Muscle of leg (tissue), 11 donors: ENCODE results near the gene USP37. TPM values are rescaled to one million over a fixed set of nuclear protein-coding genes. Genes with fewer than 3 reads are reported as not detected.

ENCODE experiments used
- DNase-seq: peaks from one replicate; pipeline ENCODE4 v3.0.0; 2013
- H3K27ac ChIP-seq: one replicate; pipeline ENCODE4 v1.5.1; 2013; ENCODE audit warnings: mild to moderate bottlenecking, low read length, control low read depth
- H3K27me3 ChIP-seq: one replicate; pipeline ENCODE4 v1.6.1; 2013; ENCODE audit warnings: low read length; ENCODE audit not compliant: control insufficient read depth, insufficient read depth
- H3K36me3 ChIP-seq: one replicate; pipeline ENCODE4 v1.6.1; 2013; ENCODE audit warnings: low read length; ENCODE audit not compliant: control insufficient read depth, insufficient read depth
- H3K4me1 ChIP-seq: one replicate; pipeline ENCODE4 v1.6.1; 2013; ENCODE audit warnings: low read length; ENCODE audit not compliant: control insufficient read depth, insufficient read depth
- H3K4me3 ChIP-seq: one replicate; pipeline ENCODE4 v1.5.1; 2013; ENCODE audit warnings: low read length, control low read depth
- H3K9me3 ChIP-seq: replicated peaks from 2 replicates; pipeline ENCODE4 v1.6.1; 2013; ENCODE audit warnings: low read depth, low read length; ENCODE audit not compliant: control insufficient read depth
- WGBS: methylation state at CpG from one replicate; pipeline ENCODE4 v1.1.5; 2013; ENCODE audit warnings: missing lambda C conversion rate; ENCODE audit not compliant: insufficient coverage; 5-methylcytosine and 5-hydroxymethylcytosine counted together
- polyA plus RNA-seq, 8 donors: library from polyadenylated mRNA; unstranded; fragments of 120-200 nt; gene quantifications; one replicate each; pipeline versions ENCODE4 v1.2.1 to v1.2.3, GENCODE V29; 2013; ENCODE audit warnings: inconsistent platforms in 1 of 8, low replicate concordance in 1 of 8; ENCODE audit not compliant: insufficient read length in 8 of 8, insufficient read depth in 1 of 8
- total RNA-seq: library from RNA; stranded (reverse); fragments of 120-200 nt; gene quantifications from one replicate; pipeline ENCODE4 v1.2.4, GENCODE V29; 2013

Gene USP37
- total and polyA plus RNA-seq, 9 donors, result 4.8 to 11.0 (median 9.4) TPM

DNA sequence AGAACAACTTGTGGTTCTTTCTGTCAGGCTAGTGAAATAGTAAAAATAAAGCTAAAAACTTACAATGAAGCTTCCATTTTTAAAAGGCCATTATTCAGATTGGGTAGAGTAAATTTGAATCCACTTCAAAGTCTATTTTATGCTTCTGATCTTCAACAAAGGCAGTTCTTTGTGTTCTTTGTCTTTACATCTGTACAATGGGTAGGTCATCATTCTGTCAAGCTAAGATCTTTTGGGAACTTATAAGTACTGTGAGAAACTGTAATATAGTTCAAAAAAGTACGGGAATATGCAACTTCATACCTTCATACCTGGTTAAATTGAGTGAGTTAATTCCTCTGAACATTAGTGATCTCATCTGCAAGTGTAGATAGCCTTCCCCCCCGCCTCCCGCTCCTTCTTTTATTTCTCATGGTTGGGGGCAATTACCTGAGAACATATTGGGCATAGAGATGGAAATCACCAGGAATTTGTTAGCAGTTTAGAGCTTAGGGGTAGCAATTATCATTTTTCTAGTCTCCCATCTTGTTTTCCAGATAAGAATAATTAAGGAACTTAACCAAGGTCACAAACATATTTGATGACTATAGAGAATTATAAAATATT lies 10.2 kb upstream of the USP37 start:
- H3K36me3 ChIP-seq, result peaks cover 24% of the 10 kb centered on the region
- H3K9me3 ChIP-seq, result no peaks in the 10 kb centered on the region
- WGBS, result no CpG with 5 or more reads among the region's 3 CpGs
- DNase-seq, result no peak
- peaks cover 7% of the 10 kb centered on the region for H3K4me1 ChIP-seq
- no peak overlapping the region for H3K4me3 ChIP-seq
- H3K27ac ChIP-seq, result peak overlapping the region; percentile 42
- no peaks in the 10 kb centered on the region for H3K27me3 ChIP-seq

DNA sequence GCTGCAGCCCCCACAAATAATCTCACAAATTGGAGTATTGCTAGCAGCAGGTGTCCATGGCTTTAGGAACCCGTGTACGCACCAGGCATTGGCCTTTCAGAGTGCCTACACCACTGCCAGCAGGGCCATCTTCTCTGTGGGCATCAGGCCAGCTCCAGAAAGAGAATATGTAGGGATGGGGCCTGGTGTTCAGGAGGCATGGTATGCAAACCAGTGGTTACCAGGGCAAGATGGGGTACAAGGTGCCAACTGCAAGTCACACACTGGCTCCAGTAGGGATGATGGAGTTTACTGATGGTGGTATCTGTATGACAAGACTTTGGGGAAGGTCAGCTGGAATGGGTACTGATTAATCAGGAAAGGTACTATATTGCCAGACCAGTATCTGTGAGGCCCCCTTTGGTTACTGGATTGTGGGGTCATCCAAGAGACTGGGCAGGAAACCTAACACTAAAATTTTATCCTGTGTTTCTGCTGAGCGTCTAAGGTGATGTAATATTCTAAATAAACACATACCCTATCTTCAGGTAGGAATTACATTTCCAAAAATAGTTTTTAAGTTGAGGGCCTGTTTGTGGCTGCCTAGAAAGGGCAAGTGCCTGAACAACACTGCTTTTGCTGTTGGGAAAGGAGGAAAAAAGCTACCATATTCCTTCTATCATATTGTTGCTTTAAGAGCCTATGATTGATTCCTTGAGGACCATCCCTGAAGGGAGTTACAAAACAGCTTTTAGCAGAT lies 9.5 kb upstream of the USP37 start:
- no peaks in the 10 kb centered on the region for H3K27me3 ChIP-seq
- no peak overlapping the region for H3K4me3 ChIP-seq
- peak overlapping the region; percentile 42 for H3K27ac ChIP-seq
- 92% methylated on average over 2 of the region's 3 CpGs for WGBS
- DNase-seq, result peak; percentile 10
- H3K9me3 ChIP-seq, result no peaks in the 10 kb centered on the region
- peaks cover 7% of the 10 kb centered on the region for H3K4me1 ChIP-seq
- H3K36me3 ChIP-seq, result peaks cover 20% of the 10 kb centered on the region

DNA sequence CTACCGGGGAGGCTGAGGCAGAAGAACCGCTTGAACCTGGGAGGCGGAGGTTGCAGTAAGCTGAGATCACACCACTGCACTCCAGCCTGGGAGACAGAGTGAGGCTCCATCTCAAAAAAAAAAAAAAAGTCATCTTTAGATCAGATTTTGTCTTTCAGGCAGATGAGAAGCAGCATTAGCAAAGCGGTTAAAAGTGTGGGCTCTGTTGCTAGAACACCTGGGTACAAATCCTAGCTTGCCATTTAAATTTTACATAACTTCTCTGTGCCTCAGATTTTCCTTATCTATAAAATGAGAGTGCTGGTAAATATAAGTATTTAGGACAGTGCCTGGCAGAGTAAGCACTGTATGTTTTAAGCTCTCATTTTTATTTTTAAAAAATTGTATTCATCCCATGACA lies 8.7 kb upstream of the USP37 start:
- no peak for DNase-seq
- H3K36me3 ChIP-seq, result peaks cover 20% of the 10 kb centered on the region
- peaks cover 7% of the 10 kb centered on the region for H3K4me1 ChIP-seq
- H3K27me3 ChIP-seq, result no peaks in the 10 kb centered on the region
- H3K27ac ChIP-seq, result no peak overlapping the region
- WGBS, result 100% methylated on average over 1 of the region's 4 CpGs
- H3K4me3 ChIP-seq, result no peak overlapping the region
- H3K9me3 ChIP-seq, result no peaks in the 10 kb centered on the region

DNA sequence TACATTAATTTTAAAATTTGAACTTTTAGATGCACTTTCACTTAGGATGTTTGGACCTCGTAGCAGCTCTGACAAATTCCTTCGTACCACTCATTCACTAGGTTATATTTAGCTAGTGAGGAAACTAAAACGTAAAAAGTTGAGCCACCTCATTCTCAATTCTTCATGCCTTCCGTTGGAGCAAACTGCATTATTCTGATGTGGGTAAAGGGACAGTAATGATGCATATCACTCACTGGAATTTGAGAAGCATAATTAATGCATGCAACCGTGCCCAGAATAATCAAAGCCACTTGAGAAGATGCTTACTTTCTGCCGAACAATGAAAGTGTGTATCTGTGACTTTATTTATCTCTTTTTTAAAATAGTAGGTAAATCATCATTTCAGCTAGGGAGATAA lies 2.7 kb upstream of the USP37 start:
- H3K36me3 ChIP-seq, result peaks cover 16% of the 10 kb centered on the region
- DNase-seq, result peak; percentile 13
- H3K4me1 ChIP-seq, result peaks cover 10% of the 10 kb centered on the region
- no peaks in the 10 kb centered on the region for H3K9me3 ChIP-seq
- H3K4me3 ChIP-seq, result no peak overlapping the region
- H3K27ac ChIP-seq, result peak overlapping the region; percentile 95
- H3K27me3 ChIP-seq, result no peaks in the 10 kb centered on the region
- no CpG with 5 or more reads among the region's 6 CpGs for WGBS

DNA sequence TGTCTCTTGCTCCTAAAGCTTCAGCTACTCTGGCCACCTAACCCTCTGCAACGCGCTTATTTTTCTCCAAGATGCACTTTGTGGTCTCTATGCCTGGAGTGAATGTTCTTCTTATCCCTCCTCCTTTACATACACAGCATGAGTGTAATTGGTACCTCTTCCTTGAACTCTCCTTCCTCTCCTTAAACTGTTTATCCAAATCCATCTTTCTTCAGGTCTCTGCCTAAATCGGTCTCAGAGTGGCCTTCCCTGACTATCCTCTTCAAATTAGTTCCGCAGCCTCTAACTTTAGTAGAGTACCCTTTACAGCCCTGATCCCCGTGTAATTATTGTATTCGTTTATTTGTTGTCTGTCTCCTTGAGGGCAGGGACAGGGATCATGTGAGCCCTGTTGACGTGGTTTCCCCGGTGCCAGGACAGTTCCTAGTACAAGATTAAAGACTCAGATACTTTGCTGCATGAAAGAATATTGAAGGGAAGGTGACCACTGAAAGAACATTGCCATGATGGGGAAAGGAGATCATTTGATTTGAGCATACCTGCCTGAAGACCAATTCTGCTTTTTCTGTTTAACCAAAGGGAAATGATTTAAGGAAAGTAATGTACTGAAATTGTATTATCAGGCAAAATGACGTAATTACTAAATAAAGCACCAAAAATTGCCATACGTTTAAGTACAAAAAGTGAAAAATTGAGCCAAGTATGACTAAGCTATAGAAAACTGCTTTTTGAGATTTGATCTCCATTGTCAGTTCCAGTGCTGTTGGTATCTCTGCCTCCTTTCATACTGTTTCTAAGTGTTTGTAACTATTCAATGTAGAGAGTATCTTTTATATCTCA lies 1.7 kb upstream of the USP37 start:
- Histone ChIP-seq H3K9me3 (no peaks in the 10 kb centered on the region), H3K27ac (peak overlapping the region; percentile 95), H3K4me1 (peaks cover 10% of the 10 kb centered on the region), H3K27me3 (no peaks in the 10 kb centered on the region), H3K36me3 (peaks cover 19% of the 10 kb centered on the region), H3K4me3 (peak overlapping the region; percentile 69)
- peak; percentile 52 for DNase-seq
- 0% methylated on average over 4 of the region's 10 CpGs for WGBS

DNA sequence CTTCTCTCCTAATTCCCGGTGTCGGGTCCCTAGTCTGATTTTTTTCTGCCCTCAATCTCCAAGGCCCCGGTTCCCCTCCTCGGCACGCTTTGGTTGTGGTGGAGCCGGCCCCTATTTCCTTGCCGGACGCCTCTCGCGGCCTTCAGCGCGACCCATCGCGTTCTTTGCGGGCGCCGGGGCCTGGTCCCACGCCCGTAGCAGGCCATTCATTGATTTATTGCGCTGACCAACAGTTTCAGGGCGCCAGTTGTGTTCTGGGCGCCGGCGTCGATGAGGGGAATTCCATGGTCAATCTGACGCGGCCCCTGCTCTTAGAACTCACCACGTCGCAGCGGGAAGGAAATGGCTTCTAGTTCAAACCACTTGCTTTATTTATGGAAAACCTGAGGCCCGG lies 884 bp upstream of the USP37 start:
- WGBS, result 0% methylated on average over 31 of the region's 31 CpGs
- peak overlapping the region; percentile 95 for H3K27ac ChIP-seq
- H3K4me1 ChIP-seq, result peaks cover 10% of the 10 kb centered on the region
- peak overlapping the region; percentile 69 for H3K4me3 ChIP-seq
- H3K36me3 ChIP-seq, result peaks cover 17% of the 10 kb centered on the region
- no peaks in the 10 kb centered on the region for H3K27me3 ChIP-seq
- no peaks in the 10 kb centered on the region for H3K9me3 ChIP-seq
- DNase-seq, result peak; percentile 69

DNA sequence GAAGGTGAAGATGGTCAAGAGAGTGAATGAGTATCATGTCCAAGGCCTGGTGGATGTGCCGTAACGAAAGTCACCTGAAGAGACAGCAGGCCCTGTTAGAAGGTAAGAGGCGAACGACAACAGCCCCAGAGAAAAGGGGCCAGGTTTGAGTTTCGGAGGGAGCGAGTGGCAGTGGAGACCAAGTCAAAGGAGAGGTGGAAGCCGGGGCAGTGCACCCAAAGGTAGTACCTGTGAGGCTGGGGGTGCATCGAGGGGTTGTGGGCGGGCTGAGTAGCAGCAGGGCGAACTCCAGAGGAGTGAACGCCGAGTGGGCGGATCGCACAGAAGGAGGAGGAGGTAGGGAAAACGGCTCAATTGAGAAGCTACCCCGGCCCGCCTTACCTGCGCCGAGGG lies 358 bp downstream of the USP37 start:
- Histone ChIP-seq H3K27me3 (no peaks in the 10 kb centered on the region), H3K9me3 (no peaks in the 10 kb centered on the region), H3K4me3 (peak overlapping the region; percentile 69), H3K27ac (peak overlapping the region; percentile 97), H3K4me1 (peaks cover 10% of the 10 kb centered on the region), H3K36me3 (peaks cover 20% of the 10 kb centered on the region)
- under 1% methylated on average over 19 of the region's 19 CpGs for WGBS
- DNase-seq, result no peak

DNA sequence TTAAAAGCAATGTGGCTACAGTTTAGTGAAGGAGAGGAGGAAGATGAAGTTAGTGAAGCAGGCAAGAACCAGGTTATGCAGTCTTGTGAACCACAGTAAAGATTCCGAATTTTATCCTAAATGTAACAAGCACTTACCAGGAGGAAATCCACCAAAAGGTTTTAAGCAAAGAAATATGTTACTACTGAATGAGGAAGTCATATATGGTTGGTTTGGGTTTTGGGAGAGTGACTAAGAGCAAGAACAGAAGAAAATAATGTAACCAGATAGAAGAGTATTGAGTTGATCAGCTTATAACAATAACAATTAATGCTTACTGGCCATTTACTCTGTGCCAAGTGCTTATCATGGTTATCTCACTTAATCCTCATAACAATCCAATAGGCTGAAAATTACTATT lies 1.9 kb downstream of the USP37 start:
- Histone ChIP-seq H3K4me3 (no peak overlapping the region), H3K27ac (no peak overlapping the region), H3K36me3 (peaks cover 15% of the 10 kb centered on the region), H3K27me3 (no peaks in the 10 kb centered on the region), H3K9me3 (no peaks in the 10 kb centered on the region), H3K4me1 (peaks cover 10% of the 10 kb centered on the region)
- DNase-seq, result no peak
- no CpG with 5 or more reads among the region's 1 CpG for WGBS

DNA sequence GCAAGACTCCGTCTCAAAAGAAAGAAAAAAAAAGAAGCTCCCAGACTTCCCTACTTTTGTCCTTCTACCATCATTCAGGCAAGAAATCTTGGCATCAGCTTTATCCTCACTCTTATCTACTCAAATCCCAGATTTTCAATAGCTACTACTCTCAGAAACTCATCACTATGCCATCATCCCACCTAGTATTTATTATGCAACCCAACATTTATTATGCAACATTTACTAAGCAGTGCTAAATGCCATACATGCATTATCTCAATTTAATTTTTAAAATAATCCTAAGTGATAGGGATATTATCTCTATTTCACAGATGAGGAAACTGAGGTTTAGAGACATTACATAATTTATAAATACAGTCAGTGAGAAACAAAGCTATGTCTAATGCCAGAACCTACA lies 4.1 kb downstream of the USP37 start:
- Histone ChIP-seq H3K27ac (no peak overlapping the region), H3K36me3 (peaks cover 21% of the 10 kb centered on the region), H3K4me1 (no peaks in the 10 kb centered on the region), H3K4me3 (no peak overlapping the region), H3K27me3 (no peaks in the 10 kb centered on the region), H3K9me3 (no peaks in the 10 kb centered on the region)
- DNase-seq, result no peak
- no CpG with 5 or more reads among the region's 1 CpG for WGBS

DNA sequence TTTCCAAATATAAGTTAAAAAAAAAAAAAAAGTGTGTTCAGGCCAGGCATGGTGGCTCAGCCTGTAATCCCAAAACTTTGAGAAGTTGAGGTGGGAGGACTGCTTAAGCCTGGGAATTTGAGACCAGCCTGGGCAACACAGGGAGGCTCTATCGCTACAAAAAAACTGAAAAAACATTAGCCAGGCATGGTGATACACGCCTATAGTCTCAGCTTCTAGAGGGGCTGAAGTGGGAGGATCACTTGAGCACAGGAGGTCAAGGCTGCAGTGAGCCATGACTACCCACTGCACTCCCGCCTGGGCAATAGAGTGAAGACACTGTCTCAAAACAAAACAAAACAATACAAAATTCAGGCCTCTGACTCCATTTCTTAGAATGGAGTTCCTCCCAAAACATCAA lies 9.2 kb downstream of the USP37 start:
- Histone ChIP-seq H3K4me1 (no peaks in the 10 kb centered on the region), H3K27me3 (no peaks in the 10 kb centered on the region), H3K27ac (no peak overlapping the region), H3K36me3 (peaks cover 16% of the 10 kb centered on the region), H3K4me3 (no peak overlapping the region), H3K9me3 (no peaks in the 10 kb centered on the region)
- DNase-seq, result no peak
- 80% methylated on average over 2 of the region's 3 CpGs for WGBS
